SK-N-SH (cell line): ENCODE measurements around the gene CDH11. TPM values are rescaled to one million over a fixed set of nuclear protein-coding genes. Genes with fewer than 3 reads are reported as not detected.
A peak's percentile ranks its signal among the peaks of the same experiment; 100 is the strongest.

ENCODE experiments used
- CTCF ChIA-PET: fragments of 300-600, 350-600 bp; formaldehyde crosslinking; extraction: SDS; loops from one replicate; lab custom pipeline; 2021; lab: Yijun Ruan, JAX
- POLR2A ChIA-PET: fragments of 350-600 bp; sonication (Branson Sonifier 250); formaldehyde crosslinking; extraction: SDS; loops from one replicate; lab custom pipeline; 2020; ENCODE audit warnings: antibody characterized with exemption, inconsistent platforms; lab: Yijun Ruan, JAX
- DNase-seq: peaks from one replicate; pipeline ENCODE4 v3.0.0; 2012
- H2AFZ ChIP-seq: fragments of 200-600 bp; sonication (generic); 2 replicates; pipeline ENCODE4 v1.8.1; 2016; ENCODE audit warnings: antibody characterized with exemption, mild to moderate bottlenecking, low read depth
- H3F3A ChIP-seq: fragments of 200-600 bp; sonication (generic); replicated peaks from 2 replicates; pipeline ENCODE3; 2016; ENCODE audit warnings: antibody characterized with exemption, mild to moderate bottlenecking; ENCODE audit not compliant: insufficient read depth
- H3K27ac ChIP-seq, 2 experiments: fragments of 200-500 bp in 1 of 2; fragments of 200-600 bp in 1 of 2; sonication (Bioruptor generic) in 1 of 2; sonication (generic), shearing (Covaris generic) in 1 of 2; 2 replicates each; pipeline versions ENCODE4 v1.5.1 to v1.6.1; 2014 to 2016; ENCODE audit warnings: low read depth in 2 of 2, inconsistent platforms in 1 of 2, low read length in 1 of 2, mild to moderate bottlenecking in 1 of 2, mixed read lengths in 1 of 2
- H3K27me3 ChIP-seq: fragments of 200-600 bp; sonication (generic), shearing (Covaris generic); 2 replicates; pipeline ENCODE4 v1.6.1; 2016; ENCODE audit warnings: mixed run types; ENCODE audit not compliant: insufficient read depth
- H3K36me3 ChIP-seq, 2 experiments: fragments of 200-500 bp in 1 of 2; fragments of 200-600 bp in 1 of 2; sonication (Bioruptor generic) in 1 of 2; sonication (generic) in 1 of 2; replicated peaks in 1 of 2; 2 replicates each; pipeline versions ENCODE3 to v1.5.1; 2014 to 2016; ENCODE audit warnings: low read length in 1 of 2, mild to moderate bottlenecking in 1 of 2; ENCODE audit not compliant: insufficient read depth in 2 of 2, control insufficient read depth in 1 of 2
- H3K4me1 ChIP-seq, 2 experiments: fragments of 200-500 bp in 1 of 2; fragments of 200-600 bp in 1 of 2; sonication (Bioruptor generic) in 1 of 2; sonication (generic), shearing (Covaris generic) in 1 of 2; 2 replicates each; pipeline versions ENCODE4 v1.5.1 to v1.6.1; 2014 to 2016; ENCODE audit warnings: low read depth in 1 of 2, low read length in 1 of 2, mixed run types in 1 of 2; ENCODE audit not compliant: insufficient read depth in 2 of 2, control insufficient read depth in 1 of 2
- H3K4me2 ChIP-seq: fragments of 200-600 bp; sonication (generic), shearing (Covaris generic); 2 replicates; pipeline ENCODE4 v1.6.1; 2017; ENCODE audit warnings: mixed run types
- H3K4me3 ChIP-seq, 2 experiments: fragments of 200-500 bp in 1 of 2; fragments of 200-600 bp in 1 of 2; sonication (Bioruptor generic) in 1 of 2; sonication (generic), shearing (Covaris generic) in 1 of 2; 2 replicates each; pipeline versions ENCODE4 v1.5.1 to v1.8.1; 2014 to 2016; ENCODE audit warnings: low read depth in 2 of 2, inconsistent platforms in 1 of 2, low read length in 1 of 2, mild to moderate bottlenecking in 1 of 2, mixed read lengths in 1 of 2, moderate library complexity in 1 of 2
- H3K79me2 ChIP-seq: fragments of 200-600 bp; sonication (generic); 2 replicates; pipeline ENCODE4 v1.8.1; 2017; ENCODE audit warnings: mild to moderate bottlenecking; ENCODE audit not compliant: insufficient read depth
- H3K9ac ChIP-seq: fragments of 200-600 bp; sonication (generic); 2 replicates; pipeline ENCODE4 v1.6.1; 2017; ENCODE audit warnings: mixed run types
- H3K9me2 ChIP-seq: fragments of 200-600 bp; sonication (generic); 2 replicates; pipeline ENCODE4 v1.6.1; 2017; ENCODE audit warnings: mixed run types
- H3K9me3 ChIP-seq: fragments of 200-600 bp; sonication (generic); 2 replicates; pipeline ENCODE4 v1.6.1; 2017; ENCODE audit warnings: mixed run types, mild to moderate bottlenecking, moderate library complexity
- H4K20me1 ChIP-seq: fragments of 200-600 bp; sonication (generic); 2 replicates; pipeline ENCODE4 v1.6.1; 2017; ENCODE audit warnings: mild to moderate bottlenecking, mixed run types; ENCODE audit not compliant: insufficient read depth
- CHD2 ChIP-seq: fragments of 150-350 bp; IDR thresholded peaks from 2 replicates; pipeline ENCODE4 v1.6.1; 2018; ENCODE audit warnings: low read length; ENCODE audit not compliant: partially characterized antibody
- CTCF ChIP-seq: fragments of 200-600 bp; sonication (generic); IDR thresholded peaks from 2 replicates; pipeline ENCODE4 v1.6.1; 2017; ENCODE audit warnings: antibody characterized with exemption, mild to moderate bottlenecking, moderate library complexity
- EP300 ChIP-seq, 2 experiments: IDR thresholded peaks; 2 replicates each; pipeline versions ENCODE4 v1.4.0 to v1.6.1; 2012; ENCODE audit warnings: borderline replicate concordance in 1 of 2, low read depth in 1 of 2, low read length in 1 of 2
- JUND ChIP-seq: IDR thresholded peaks from 2 replicates; pipeline ENCODE4 v1.4.0; 2012
- MXI1 ChIP-seq: IDR thresholded peaks from 2 replicates; pipeline ENCODE4 v1.6.1; 2012; ENCODE audit warnings: mild to moderate bottlenecking, low read depth, low read length, improper control_type of control experiment
- NRF1 ChIP-seq: IDR thresholded peaks from 2 replicates; pipeline ENCODE4 v1.6.1; 2012; ENCODE audit warnings: low read depth, mild to moderate bottlenecking, low read length
- RAD21 ChIP-seq: IDR thresholded peaks from 2 replicates; pipeline ENCODE4 v1.6.1; 2012; ENCODE audit warnings: mild to moderate bottlenecking, low read length
- RCOR1 ChIP-seq: fragments of 150-350 bp; IDR thresholded peaks from 2 replicates; pipeline ENCODE4 v1.6.1; 2017; ENCODE audit warnings: antibody characterized with exemption, low read length
- RFX5 ChIP-seq: IDR thresholded peaks from 2 replicates; pipeline ENCODE4 v1.6.1; 2012; ENCODE audit warnings: mild to moderate bottlenecking, improper control_type of control experiment, low read length
- SIN3A ChIP-seq: IDR thresholded peaks from 2 replicates; pipeline ENCODE4 v1.6.1; 2012; ENCODE audit warnings: low read depth, mild to moderate bottlenecking, low read length, moderate library complexity, borderline replicate concordance
- SMC3 ChIP-seq: IDR thresholded peaks from 2 replicates; pipeline ENCODE4 v1.6.1; 2012; ENCODE audit warnings: low read depth, low read length, improper control_type of control experiment
- TCF12 ChIP-seq: IDR thresholded peaks from 2 replicates; pipeline ENCODE4 v1.4.0; 2012
- TEAD4 ChIP-seq: IDR thresholded peaks from 2 replicates; pipeline ENCODE4 v1.4.0; 2012; ENCODE audit warnings: mild to moderate bottlenecking, borderline replicate concordance; ENCODE audit not compliant: insufficient read depth
- USF2 ChIP-seq: fragments of 150-350 bp; IDR thresholded peaks from 2 replicates; pipeline ENCODE4 v1.6.1; 2017; ENCODE audit warnings: antibody characterized with exemption, low read length, low read depth, borderline replicate concordance
- YY1 ChIP-seq: IDR thresholded peaks from 2 replicates; pipeline ENCODE4 v1.4.0; 2012; ENCODE audit warnings: low read depth, mild to moderate bottlenecking
- WGBS: methylation state at CpG from one replicate; pipeline ENCODE4 v1.1.6; 2017; ENCODE audit warnings: low lambda C conversion rate; 5-methylcytosine and 5-hydroxymethylcytosine counted together
- polyA plus RNA-seq, 3 experiments: library from polyadenylated mRNA; depleted of rRNA; stranded (reverse); fragments of >200 nt; gene quantifications; 2 replicates each; pipeline ENCODE4 v1.2.3, GENCODE V29; 2012
- TF ChIP-seq, protein P1 (sequence below): IDR thresholded peaks from 2 replicates; pipeline ENCODE4 v1.4.0; 2012; ENCODE audit warnings: low read depth, borderline replicate concordance
- TF ChIP-seq, protein P2 (sequence below): IDR thresholded peaks from 2 replicates; pipeline ENCODE4 v1.4.0; 2012; ENCODE audit warnings: low read depth, borderline replicate concordance
- TF ChIP-seq, protein P3 (sequence below): IDR thresholded peaks from 2 replicates; pipeline ENCODE4; 2012
- TF ChIP-seq, protein P4 (sequence below): IDR thresholded peaks from 2 replicates; pipeline ENCODE4 v1.4.0; 2012; ENCODE audit warnings: low read depth

Gene CDH11
- polyA plus RNA-seq, 1 of the 3 experiments (the other 2 are of a cell fraction) = 269 TPM

GRCh38 chr16:65117811-65118448 lies 3.9 kb downstream of the CDH11 start:
- peaks cover 60% of the 10 kb centered on the region for H4K20me1 ChIP-seq
- POLR2A ChIA-PET = no interaction called here

More at GRCh38 chr16:65117811-65118448, 3.9 kb downstream of the CDH11 start:
- Histone ChIP-seq H3K27ac (peak overlapping the region in 1 of 2 experiments; percentile 97; a peak in 3 of 4 replicates), H3K4me3 (peak overlapping the region in 1 of 2 experiments; percentile 90; a peak in 2 of 4 replicates), H3K4me2 (peak overlapping the region; percentile 83), H3K4me1 (peaks cover 24 to 41% of the 10 kb centered on the region in 2 experiments), H3K9ac (peak overlapping the region; percentile 94; the same call in 1 of the 2 replicates), H3K9me3 (no peaks in the 10 kb centered on the region), H2AFZ (no peak overlapping the region), H3K79me2 (peaks cover 89% of the 10 kb centered on the region), H3K27me3 (no peaks in the 10 kb centered on the region), H3K9me2 (no peaks in the 10 kb centered on the region), H3K36me3 (peaks cover 30 to 45% of the 10 kb centered on the region in 2 experiments)
- DNase-seq = peak; percentile 65
- CTCF ChIA-PET = interaction anchor here (0.6 to 1.5 kb wide), 22 partner anchors 9 to 1756 kb away, joined by 3 to 13 read pairs (median 4); no protein-coding TSS in a partner anchor
- TF ChIP-seq SIN3A = 0 out of 2 replicates have a peak, but pooled peaks have one; percentile 23
- TF ChIP-seq RCOR1 = 0 out of 2 replicates have a peak, but pooled peaks have one; percentile 43
- peak in 1 of 2 experiments; percentile 13; a peak in 1 of 4 replicates for TF ChIP-seq EP300 (IDR thresholded peaks at IDR 0.05; ENCODE audit: borderline replicate concordance in 1 of 2, low read depth in 1 of 2, low read length in 1 of 2)
- TF ChIP-seq USF2 = no peak
- 0 out of 2 replicates have a peak, but pooled peaks have one; percentile 22 for TF ChIP-seq MXI1
- TF ChIP-seq NRF1 = no peak
- TF ChIP-seq CHD2 = peak; percentile 21
- TF ChIP-seq, protein P1, sequence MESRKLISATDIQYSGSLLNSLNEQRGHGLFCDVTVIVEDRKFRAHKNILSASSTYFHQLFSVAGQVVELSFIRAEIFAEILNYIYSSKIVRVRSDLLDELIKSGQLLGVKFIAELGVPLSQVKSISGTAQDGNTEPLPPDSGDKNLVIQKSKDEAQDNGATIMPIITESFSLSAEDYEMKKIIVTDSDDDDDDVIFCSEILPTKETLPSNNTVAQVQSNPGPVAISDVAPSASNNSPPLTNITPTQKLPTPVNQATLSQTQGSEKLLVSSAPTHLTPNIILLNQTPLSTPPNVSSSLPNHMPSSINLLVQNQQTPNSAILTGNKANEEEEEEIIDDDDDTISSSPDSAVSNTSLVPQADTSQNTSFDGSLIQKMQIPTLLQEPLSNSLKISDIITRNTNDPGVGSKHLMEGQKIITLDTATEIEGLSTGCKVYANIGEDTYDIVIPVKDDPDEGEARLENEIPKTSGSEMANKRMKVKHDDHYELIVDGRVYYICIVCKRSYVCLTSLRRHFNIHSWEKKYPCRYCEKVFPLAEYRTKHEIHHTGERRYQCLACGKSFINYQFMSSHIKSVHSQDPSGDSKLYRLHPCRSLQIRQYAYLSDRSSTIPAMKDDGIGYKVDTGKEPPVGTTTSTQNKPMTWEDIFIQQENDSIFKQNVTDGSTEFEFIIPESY = no peak
- peak; percentile 51; the same call in 1 of the 2 replicates for TF ChIP-seq YY1
- TF ChIP-seq CTCF = peak; percentile 96
- no peak for TF ChIP-seq JUND
- TF ChIP-seq, protein P2, sequence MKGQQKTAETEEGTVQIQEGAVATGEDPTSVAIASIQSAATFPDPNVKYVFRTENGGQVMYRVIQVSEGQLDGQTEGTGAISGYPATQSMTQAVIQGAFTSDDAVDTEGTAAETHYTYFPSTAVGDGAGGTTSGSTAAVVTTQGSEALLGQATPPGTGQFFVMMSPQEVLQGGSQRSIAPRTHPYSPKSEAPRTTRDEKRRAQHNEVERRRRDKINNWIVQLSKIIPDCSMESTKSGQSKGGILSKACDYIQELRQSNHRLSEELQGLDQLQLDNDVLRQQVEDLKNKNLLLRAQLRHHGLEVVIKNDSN = no peak
- TF ChIP-seq TEAD4 = no peak
- TF ChIP-seq RFX5 = no peak
- TF ChIP-seq, protein P3, sequence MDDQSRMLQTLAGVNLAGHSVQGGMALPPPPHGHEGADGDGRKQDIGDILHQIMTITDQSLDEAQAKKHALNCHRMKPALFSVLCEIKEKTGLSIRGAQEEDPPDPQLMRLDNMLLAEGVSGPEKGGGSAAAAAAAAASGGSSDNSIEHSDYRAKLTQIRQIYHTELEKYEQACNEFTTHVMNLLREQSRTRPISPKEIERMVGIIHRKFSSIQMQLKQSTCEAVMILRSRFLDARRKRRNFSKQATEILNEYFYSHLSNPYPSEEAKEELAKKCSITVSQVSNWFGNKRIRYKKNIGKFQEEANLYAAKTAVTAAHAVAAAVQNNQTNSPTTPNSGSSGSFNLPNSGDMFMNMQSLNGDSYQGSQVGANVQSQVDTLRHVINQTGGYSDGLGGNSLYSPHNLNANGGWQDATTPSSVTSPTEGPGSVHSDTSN = 0 out of 2 replicates have a peak, but pooled peaks have one; percentile 4
- TF ChIP-seq, protein P4, sequence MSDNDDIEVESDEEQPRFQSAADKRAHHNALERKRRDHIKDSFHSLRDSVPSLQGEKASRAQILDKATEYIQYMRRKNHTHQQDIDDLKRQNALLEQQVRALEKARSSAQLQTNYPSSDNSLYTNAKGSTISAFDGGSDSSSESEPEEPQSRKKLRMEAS = no peak
- TF ChIP-seq TCF12 = peak; percentile 52; the same call in 1 of the 2 replicates
- peak; percentile 98 for TF ChIP-seq RAD21
- peak; percentile 87 for TF ChIP-seq SMC3
- TF ChIP-seq, all 33 proteins: peak for 11
- 15% methylated on average over 8 of the region's 8 CpGs for WGBS
- peaks cover 26% of the 10 kb centered on the region for H3F3A ChIP-seq
